Gastroesophageal sphincter (tissue), 4 donors: ENCODE measurements around the gene GSAP. TPM values are rescaled to one million over a fixed set of nuclear protein-coding genes. Genes with fewer than 3 reads are reported as not detected.
"Not testable (repeated sequence)": the region's sequence is repeated elsewhere in the genome, so short reads cannot be mapped to it uniquely, and the experiment has no call there.

Source experiments
- ATAC-seq: fragments of 150-250 bp; one replicate; pipeline ENCODE4 v1.9.1; 2016; ENCODE audit warnings: mild to moderate bottlenecking, moderate library complexity
- H3K27ac ChIP-seq, 4 donors: fragments of 200-600 bp; sonication (generic) in 3 of 4; 1 replicate in 3 of 4; 2 replicates in 1 of 4; pipeline ENCODE4 v1.5.1; 2016 to 2019
- H3K27me3 ChIP-seq: fragments of 200-600 bp; sonication (generic); one replicate; pipeline ENCODE4 v1.5.1; 2019
- H3K36me3 ChIP-seq, 2 donors: fragments of 200-600 bp; sonication (generic); one replicate each; pipeline ENCODE4 v1.5.1; 2019; ENCODE audit warnings: control low read depth in 1 of 2
- H3K4me1 ChIP-seq, 3 donors: fragments of 200-600 bp; sonication (generic); 1 replicate in 2 of 3; 2 replicates in 1 of 3; pipeline ENCODE4 v1.5.1; 2016 to 2019; ENCODE audit warnings: control low read depth in 2 of 3
- H3K4me3 ChIP-seq, 2 donors: fragments of 200-600 bp; sonication (generic); one replicate each; pipeline ENCODE4 v1.5.1; 2019; ENCODE audit warnings: mild to moderate bottlenecking in 1 of 2, moderate library complexity in 1 of 2
- H3K9me3 ChIP-seq, 3 donors: fragments of 200-600 bp; sonication (generic); one replicate each; pipeline ENCODE4 v1.5.1; 2017 to 2019; ENCODE audit warnings: control low read depth in 2 of 3
- EP300 ChIP-seq: sonication (generic); formaldehyde crosslinking; IDR thresholded peaks from one replicate; pipeline ENCODE4 v1.6.1; 2017; ENCODE audit warnings: antibody characterized with exemption, mild to moderate bottlenecking
- POLR2A ChIP-seq, 2 donors: fragments of 450-650 bp; IDR thresholded peaks; one replicate each; pipeline ENCODE4 v1.6.1; 2017; ENCODE audit warnings: antibody characterized with exemption in 2 of 2, mild to moderate bottlenecking in 2 of 2, moderate library complexity in 1 of 2
- POLR2AphosphoS5 ChIP-seq: sonication (generic); formaldehyde crosslinking; IDR thresholded peaks from one replicate; pipeline ENCODE4 v1.6.1; 2017; ENCODE audit warnings: antibody characterized with exemption
- WGBS, 2 donors: methylation state at CpG; one replicate each; pipeline ENCODE4 v1.1.5; 2018; ENCODE audit warnings: low coverage in 1 of 2; 5-methylcytosine and 5-hydroxymethylcytosine counted together
- total RNA-seq, 4 donors: library from RNA; depleted of rRNA; stranded (reverse); fragments of >200 nt; gene quantifications; one replicate each; pipeline ENCODE4 v1.1.0, GENCODE V29; 2016
- TF ChIP-seq, protein P1 (sequence below), 4 experiments: fragments of 200-600 bp in 2 of 4; fragments of 450-650 bp in 2 of 4; sonication (generic) in 1 of 4; IDR thresholded peaks; one replicate each; pipeline ENCODE4 v1.5.1; 2017 to 2019; ENCODE audit warnings: antibody characterized with exemption in 4 of 4, mild to moderate bottlenecking in 2 of 4, moderate library complexity in 2 of 4

Gene GSAP, protein sequence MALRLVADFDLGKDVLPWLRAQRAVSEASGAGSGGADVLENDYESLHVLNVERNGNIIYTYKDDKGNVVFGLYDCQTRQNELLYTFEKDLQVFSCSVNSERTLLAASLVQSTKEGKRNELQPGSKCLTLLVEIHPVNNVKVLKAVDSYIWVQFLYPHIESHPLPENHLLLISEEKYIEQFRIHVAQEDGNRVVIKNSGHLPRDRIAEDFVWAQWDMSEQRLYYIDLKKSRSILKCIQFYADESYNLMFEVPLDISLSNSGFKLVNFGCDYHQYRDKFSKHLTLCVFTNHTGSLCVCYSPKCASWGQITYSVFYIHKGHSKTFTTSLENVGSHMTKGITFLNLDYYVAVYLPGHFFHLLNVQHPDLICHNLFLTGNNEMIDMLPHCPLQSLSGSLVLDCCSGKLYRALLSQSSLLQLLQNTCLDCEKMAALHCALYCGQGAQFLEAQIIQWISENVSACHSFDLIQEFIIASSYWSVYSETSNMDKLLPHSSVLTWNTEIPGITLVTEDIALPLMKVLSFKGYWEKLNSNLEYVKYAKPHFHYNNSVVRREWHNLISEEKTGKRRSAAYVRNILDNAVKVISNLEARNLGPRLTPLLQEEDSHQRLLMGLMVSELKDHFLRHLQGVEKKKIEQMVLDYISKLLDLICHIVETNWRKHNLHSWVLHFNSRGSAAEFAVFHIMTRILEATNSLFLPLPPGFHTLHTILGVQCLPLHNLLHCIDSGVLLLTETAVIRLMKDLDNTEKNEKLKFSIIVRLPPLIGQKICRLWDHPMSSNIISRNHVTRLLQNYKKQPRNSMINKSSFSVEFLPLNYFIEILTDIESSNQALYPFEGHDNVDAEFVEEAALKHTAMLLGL
- 10 to 100 TPM; 12.8 to 23.7 (median 15.5) TPM for total RNA-seq

DNA sequence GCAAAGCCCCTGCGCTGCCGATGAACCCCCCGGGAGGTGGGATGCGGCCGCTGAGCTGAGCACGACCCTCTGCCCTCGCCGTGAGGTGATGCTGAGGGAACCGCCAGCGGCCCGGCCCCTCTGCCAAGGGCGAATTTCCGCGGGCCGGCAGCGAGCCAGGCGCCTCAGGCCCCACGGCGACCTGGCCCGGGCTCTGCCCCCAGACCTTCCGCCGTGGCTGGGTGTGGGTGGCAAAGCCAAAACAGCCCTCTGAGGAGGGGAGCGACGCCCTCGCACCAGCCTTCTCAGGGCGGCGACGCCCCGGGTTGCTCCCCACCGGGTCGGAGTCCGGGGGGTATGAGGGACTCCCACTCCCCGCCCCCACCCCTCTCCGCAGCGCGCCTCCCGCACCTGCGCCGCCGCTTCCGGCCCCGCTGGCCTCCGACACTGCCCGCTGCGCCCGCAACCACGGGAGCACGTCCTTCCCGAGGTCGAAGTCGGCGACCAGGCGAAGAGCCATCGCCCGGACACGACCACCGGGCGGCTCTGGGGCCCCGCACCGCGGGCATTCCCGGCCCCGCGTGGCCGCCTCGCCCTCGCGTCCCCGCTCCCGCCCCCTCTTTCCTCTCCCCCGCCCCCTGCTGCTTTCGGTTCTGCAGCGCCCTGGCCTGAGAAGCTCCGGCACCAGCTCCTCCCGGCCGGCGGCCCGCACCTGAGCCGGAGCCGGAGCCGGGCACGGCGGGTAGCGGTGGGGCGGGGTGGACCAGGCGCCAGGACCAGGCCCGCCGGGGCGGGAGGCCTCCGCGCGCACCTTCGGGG lies at the start of gene GSAP:
Gene GSAP, minus strand, starts transcription at position 527 of the 798 bp plus-strand sequence. Its CDS starts 28 bp downstream, at position 499.
- TF ChIP-seq, protein P1, sequence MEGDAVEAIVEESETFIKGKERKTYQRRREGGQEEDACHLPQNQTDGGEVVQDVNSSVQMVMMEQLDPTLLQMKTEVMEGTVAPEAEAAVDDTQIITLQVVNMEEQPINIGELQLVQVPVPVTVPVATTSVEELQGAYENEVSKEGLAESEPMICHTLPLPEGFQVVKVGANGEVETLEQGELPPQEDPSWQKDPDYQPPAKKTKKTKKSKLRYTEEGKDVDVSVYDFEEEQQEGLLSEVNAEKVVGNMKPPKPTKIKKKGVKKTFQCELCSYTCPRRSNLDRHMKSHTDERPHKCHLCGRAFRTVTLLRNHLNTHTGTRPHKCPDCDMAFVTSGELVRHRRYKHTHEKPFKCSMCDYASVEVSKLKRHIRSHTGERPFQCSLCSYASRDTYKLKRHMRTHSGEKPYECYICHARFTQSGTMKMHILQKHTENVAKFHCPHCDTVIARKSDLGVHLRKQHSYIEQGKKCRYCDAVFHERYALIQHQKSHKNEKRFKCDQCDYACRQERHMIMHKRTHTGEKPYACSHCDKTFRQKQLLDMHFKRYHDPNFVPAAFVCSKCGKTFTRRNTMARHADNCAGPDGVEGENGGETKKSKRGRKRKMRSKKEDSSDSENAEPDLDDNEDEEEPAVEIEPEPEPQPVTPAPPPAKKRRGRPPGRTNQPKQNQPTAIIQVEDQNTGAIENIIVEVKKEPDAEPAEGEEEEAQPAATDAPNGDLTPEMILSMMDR (IDR thresholded peaks at IDR 0.05) = peak in 1 of 4 experiments; percentile 50
- TF ChIP-seq POLR2AphosphoS5 = no peak
- TF ChIP-seq POLR2A (IDR thresholded peaks at IDR 0.05) = peak in 1 of 2 donors; percentile 39
- no peak for TF ChIP-seq EP300
- no CpG with 5 or more reads among the region's 93 CpGs for WGBS, 2 donors

DNA sequence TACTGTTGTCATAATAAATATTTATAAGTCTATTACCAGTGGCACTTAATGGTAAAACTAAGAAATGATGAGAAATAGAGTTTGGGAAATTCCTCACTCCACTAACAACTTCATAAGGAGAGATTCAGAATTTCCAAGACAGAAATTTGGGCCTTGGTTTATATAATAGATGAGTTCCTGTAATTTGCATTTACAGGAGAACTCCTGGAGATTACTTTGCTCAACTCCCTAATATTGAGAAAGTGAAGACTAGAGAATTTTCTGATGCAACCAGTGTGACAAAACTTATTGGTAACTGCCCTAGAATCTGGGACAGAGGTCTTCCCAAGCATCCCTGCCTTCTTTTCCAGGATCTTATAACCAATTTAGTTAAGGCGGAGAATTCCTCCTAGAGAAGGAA lies 49.1 kb upstream of the GSAP start:
- Histone ChIP-seq H3K27me3 (no peaks in the 10 kb centered on the region), H3K4me1 (no peaks in the 10 kb centered on the region), H3K4me3 (no peak overlapping the region), H3K36me3 (no peaks in the 10 kb centered on the region), H3K9me3 (no peaks in the 10 kb centered on the region), H3K27ac (no peak overlapping the region)
- WGBS, 2 donors = 100% methylated on average over 1 of the region's 1 CpG
- TF ChIP-seq POLR2A (IDR thresholded peaks at IDR 0.05) = no peak
- no peak for TF ChIP-seq POLR2AphosphoS5
- TF ChIP-seq, protein P1 (IDR thresholded peaks at IDR 0.05) = no peak
- TF ChIP-seq EP300 = no peak
- ATAC-seq = no peak

More for the DNA sequence above, at the start of gene GSAP:
- ATAC-seq = peak; percentile 83
- H3K9me3 ChIP-seq = no peaks in the 10 kb centered on the region
- H3K4me1 ChIP-seq = peaks cover 0 to 25% (median 0%) of the 10 kb centered on the region in 3 donors
- no peaks in the 10 kb centered on the region for H3K27me3 ChIP-seq
- H3K36me3 ChIP-seq = no peaks in the 10 kb centered on the region
- peak within 1 kb of the TSS; percentile 87 to 94 for H3K4me3 ChIP-seq
- H3K27ac ChIP-seq = peak within 1 kb of the TSS; percentile 77 to 93 (median 92)

DNA sequence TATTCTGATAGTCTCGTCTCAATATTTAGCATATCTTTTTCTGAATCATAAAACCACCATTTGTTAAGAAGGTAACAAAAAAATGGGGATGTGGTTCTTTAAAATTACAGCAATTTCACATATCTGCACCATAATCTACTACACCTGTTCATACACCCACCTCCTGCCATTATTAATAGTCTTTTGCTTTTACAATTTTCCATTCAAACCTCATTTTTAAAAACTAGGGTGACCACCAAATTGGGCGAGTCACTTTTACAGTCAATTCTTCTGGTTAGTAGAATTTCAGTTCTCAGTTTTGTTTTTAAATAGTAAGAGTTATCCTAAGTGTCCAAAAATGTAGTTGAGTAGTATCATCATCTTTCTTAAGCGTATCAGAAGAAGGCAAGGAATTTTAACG lies 48.4 kb upstream of the GSAP start:
- Histone ChIP-seq H3K9me3 (no peaks in the 10 kb centered on the region), H3K36me3 (no peaks in the 10 kb centered on the region), H3K4me1 (no peaks in the 10 kb centered on the region), H3K27ac (no peak overlapping the region), H3K4me3 (no peak overlapping the region), H3K27me3 (no peaks in the 10 kb centered on the region)
- no peak for ATAC-seq
- no peak for TF ChIP-seq POLR2AphosphoS5
- 91 to 92% methylated on average over 4 of the region's 4 CpGs for WGBS, 2 donors

DNA sequence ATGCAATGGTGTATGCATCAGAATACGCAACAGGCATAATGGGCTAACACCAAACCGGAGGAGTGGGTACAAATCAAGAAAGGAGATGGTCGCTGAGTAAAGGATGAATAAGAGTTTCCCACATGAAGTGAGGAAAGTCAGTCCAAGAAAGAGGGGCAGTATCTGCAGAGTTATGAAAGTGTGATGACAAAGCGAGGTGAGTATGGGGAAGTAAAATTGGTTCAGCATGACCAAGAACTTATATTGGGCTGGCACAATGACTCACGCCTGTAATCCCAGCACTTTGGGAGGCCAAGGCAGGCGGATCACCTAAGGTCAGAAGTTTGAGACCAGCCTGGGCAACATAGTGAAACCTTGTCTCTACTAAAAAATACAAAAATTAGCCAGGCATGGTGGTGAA lies 47.5 kb upstream of the GSAP start:
- H3K36me3 ChIP-seq, H3K27me3 ChIP-seq, H3K4me3 ChIP-seq, H3K4me1 ChIP-seq, H3K9me3 ChIP-seq, H3K27ac ChIP-seq, ATAC-seq: not testable (repeated sequence)
- 82 to 90% methylated on average over 4 to 5 of the region's 6 CpGs for WGBS, 2 donors

DNA sequence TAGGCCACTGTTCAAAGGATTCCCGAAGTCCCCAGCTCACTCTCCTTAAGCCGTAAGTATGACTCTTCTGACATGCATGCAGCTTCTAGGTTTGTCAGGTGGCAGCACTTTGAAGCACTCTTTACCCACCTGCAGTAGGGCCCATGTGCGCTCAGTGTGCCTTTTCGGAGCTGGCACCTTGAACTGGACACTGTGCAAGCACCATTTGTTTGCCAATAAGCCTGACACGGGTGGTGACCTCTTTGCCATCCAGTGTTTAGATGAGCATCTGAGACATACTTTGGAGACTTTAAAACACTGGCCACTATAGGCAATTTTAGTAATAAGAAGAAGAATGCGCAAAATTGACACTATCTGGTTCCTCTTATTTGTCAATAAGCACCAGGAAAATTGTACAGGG lies 45.7 kb upstream of the GSAP start:
- Histone ChIP-seq H3K4me1 (no peaks in the 10 kb centered on the region), H3K36me3 (no peaks in the 10 kb centered on the region), H3K27me3 (no peaks in the 10 kb centered on the region), H3K9me3 (no peaks in the 10 kb centered on the region), H3K4me3 (no peak overlapping the region), H3K27ac (no peak overlapping the region)
- 86 to 100% methylated on average over 3 to 4 of the region's 6 CpGs for WGBS, 2 donors
- no peak for ATAC-seq
- TF ChIP-seq EP300 (no peak), POLR2A (IDR thresholded peaks at IDR 0.05) (no peak), POLR2AphosphoS5 (no peak)
- TF ChIP-seq, protein P1 (IDR thresholded peaks at IDR 0.05) = no peak
